Gastroesophageal sphincter (tissue), 4 donors: Measurements from ENCODE around the gene PANK4. TPM values are rescaled to one million over a fixed set of nuclear protein-coding genes. Genes with fewer than 3 reads are reported as not detected.

Experiments used
- ATAC-seq: fragments of 150-250 bp; one replicate; pipeline ENCODE4 v1.9.1; 2016; ENCODE audit warnings: mild to moderate bottlenecking, moderate library complexity
- H3K27ac ChIP-seq, 4 donors: fragments of 200-600 bp; sonication (generic) in 3 of 4; 1 replicate in 3 of 4; 2 replicates in 1 of 4; pipeline ENCODE4 v1.5.1; 2016 to 2019
- H3K27me3 ChIP-seq: fragments of 200-600 bp; sonication (generic); one replicate; pipeline ENCODE4 v1.5.1; 2019
- H3K36me3 ChIP-seq, 2 donors: fragments of 200-600 bp; sonication (generic); one replicate each; pipeline ENCODE4 v1.5.1; 2019; ENCODE audit warnings: control low read depth in 1 of 2
- H3K4me1 ChIP-seq, 3 donors: fragments of 200-600 bp; sonication (generic); 1 replicate in 2 of 3; 2 replicates in 1 of 3; pipeline ENCODE4 v1.5.1; 2016 to 2019; ENCODE audit warnings: control low read depth in 2 of 3
- H3K4me3 ChIP-seq, 2 donors: fragments of 200-600 bp; sonication (generic); one replicate each; pipeline ENCODE4 v1.5.1; 2019; ENCODE audit warnings: mild to moderate bottlenecking in 1 of 2, moderate library complexity in 1 of 2
- H3K9me3 ChIP-seq, 3 donors: fragments of 200-600 bp; sonication (generic); one replicate each; pipeline ENCODE4 v1.5.1; 2017 to 2019; ENCODE audit warnings: control low read depth in 2 of 3
- EP300 ChIP-seq: sonication (generic); formaldehyde crosslinking; IDR thresholded peaks from one replicate; pipeline ENCODE4 v1.6.1; 2017; ENCODE audit warnings: antibody characterized with exemption, mild to moderate bottlenecking
- POLR2A ChIP-seq, 2 donors: fragments of 450-650 bp; IDR thresholded peaks; one replicate each; pipeline ENCODE4 v1.6.1; 2017; ENCODE audit warnings: antibody characterized with exemption in 2 of 2, mild to moderate bottlenecking in 2 of 2, moderate library complexity in 1 of 2
- POLR2AphosphoS5 ChIP-seq: sonication (generic); formaldehyde crosslinking; IDR thresholded peaks from one replicate; pipeline ENCODE4 v1.6.1; 2017; ENCODE audit warnings: antibody characterized with exemption
- WGBS, 2 donors: methylation state at CpG; one replicate each; pipeline ENCODE4 v1.1.5; 2018; ENCODE audit warnings: low coverage in 1 of 2; 5-methylcytosine and 5-hydroxymethylcytosine counted together
- total RNA-seq, 4 donors: library from RNA; depleted of rRNA; stranded (reverse); fragments of >200 nt; gene quantifications; one replicate each; pipeline ENCODE4 v1.1.0, GENCODE V29; 2016
- TF ChIP-seq, protein P1 (sequence below), 4 experiments: fragments of 200-600 bp in 2 of 4; fragments of 450-650 bp in 2 of 4; sonication (generic) in 1 of 4; IDR thresholded peaks; one replicate each; pipeline ENCODE4 v1.5.1; 2017 to 2019; ENCODE audit warnings: antibody characterized with exemption in 4 of 4, mild to moderate bottlenecking in 2 of 4, moderate library complexity in 2 of 4

PANK4 gene
- total RNA-seq, 4 donors from 2014 or later, result 32.6 to 46.8 (median 34.0) TPM

DNA sequence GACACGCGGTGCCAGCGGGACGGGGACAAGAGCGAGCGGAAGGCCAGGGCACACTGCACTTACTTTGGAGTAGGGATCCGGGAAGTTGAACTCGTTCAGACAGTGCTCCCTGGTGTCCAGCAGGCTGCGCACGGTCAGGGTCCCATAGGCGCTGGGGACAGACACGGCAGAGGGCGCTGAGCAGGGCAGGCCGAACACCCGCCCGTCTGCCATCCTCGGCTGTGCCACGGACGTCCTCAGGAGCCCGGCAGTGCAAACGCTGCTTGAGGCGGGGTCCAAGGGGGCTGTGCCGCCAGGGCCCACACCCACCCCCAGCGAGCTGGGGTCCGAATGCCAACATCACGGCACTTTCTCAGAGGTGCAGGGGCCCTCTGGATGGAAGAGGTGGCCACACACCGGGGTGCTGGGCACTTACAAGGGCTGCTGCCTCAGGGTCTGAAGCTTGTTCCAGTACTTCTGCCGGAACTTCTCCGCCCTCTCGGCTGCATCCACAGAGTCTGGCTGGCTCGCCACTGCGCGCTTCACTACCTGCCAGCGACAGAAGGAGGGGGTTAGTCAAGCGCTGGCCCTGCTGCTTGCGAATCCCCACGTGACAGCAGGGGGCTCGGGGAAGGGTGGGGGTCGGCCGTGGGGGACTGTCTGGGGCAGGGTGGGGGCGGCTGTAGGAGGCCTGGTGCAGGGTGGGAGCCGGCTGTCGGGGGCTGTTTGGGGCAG lies 12.3 kb downstream of the PANK4 start:
- Histone ChIP-seq H3K4me1 (no peaks in the 10 kb centered on the region), H3K27me3 (no peaks in the 10 kb centered on the region), H3K36me3 (peaks cover 0 to 100% of the 10 kb centered on the region in 2 donors), H3K4me3 (no peak overlapping the region), H3K9me3 (no peaks in the 10 kb centered on the region), H3K27ac (no peak overlapping the region)
- 90 to 100% methylated on average over 3 to 4 of the region's 43 CpGs for WGBS, 2 donors
- no peak for ATAC-seq
- no peak for TF ChIP-seq POLR2AphosphoS5
- TF ChIP-seq EP300, result no peak
- TF ChIP-seq POLR2A (IDR thresholded peaks at IDR 0.05), result no peak
- TF ChIP-seq, protein P1, sequence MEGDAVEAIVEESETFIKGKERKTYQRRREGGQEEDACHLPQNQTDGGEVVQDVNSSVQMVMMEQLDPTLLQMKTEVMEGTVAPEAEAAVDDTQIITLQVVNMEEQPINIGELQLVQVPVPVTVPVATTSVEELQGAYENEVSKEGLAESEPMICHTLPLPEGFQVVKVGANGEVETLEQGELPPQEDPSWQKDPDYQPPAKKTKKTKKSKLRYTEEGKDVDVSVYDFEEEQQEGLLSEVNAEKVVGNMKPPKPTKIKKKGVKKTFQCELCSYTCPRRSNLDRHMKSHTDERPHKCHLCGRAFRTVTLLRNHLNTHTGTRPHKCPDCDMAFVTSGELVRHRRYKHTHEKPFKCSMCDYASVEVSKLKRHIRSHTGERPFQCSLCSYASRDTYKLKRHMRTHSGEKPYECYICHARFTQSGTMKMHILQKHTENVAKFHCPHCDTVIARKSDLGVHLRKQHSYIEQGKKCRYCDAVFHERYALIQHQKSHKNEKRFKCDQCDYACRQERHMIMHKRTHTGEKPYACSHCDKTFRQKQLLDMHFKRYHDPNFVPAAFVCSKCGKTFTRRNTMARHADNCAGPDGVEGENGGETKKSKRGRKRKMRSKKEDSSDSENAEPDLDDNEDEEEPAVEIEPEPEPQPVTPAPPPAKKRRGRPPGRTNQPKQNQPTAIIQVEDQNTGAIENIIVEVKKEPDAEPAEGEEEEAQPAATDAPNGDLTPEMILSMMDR (IDR thresholded peaks at IDR 0.05), result no peak

DNA sequence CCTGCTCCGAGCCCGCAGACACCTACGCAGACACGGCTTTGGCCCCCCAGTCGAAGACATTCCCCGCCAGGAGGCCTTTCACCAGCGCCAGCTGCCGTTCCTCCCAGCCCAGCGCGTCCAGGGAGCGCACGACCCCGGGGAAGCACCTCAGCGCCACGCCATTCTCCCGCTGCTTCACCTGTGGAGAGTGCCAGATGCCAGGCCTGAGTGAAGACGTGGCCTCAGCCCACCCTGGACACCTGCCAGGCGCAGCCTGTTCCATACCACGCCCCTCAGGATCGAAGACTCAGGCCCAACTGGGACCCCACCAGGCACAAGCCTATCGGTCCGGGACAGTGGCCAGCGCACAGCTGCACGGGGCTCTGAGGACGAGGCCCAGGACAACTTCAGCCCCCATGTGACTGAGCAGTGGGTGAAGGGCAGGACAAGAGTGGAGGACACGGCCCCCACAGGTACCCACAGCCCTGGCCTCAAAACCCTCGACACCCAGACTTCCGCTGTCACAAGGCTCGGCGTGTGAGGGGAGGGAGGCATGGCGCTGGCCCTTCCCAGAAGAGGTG lies 13.5 kb downstream of the PANK4 start:
- WGBS, 2 donors, result no CpG with 5 or more reads among the region's 31 CpGs
- Histone ChIP-seq H3K9me3 (no peaks in the 10 kb centered on the region), H3K27ac (no peak overlapping the region), H3K4me1 (no peaks in the 10 kb centered on the region), H3K36me3 (peaks cover 0 to 100% of the 10 kb centered on the region in 2 donors), H3K27me3 (no peaks in the 10 kb centered on the region), H3K4me3 (no peak overlapping the region)
- TF ChIP-seq EP300, result no peak
- no peak for TF ChIP-seq POLR2A (IDR thresholded peaks at IDR 0.05)
- no peak for TF ChIP-seq POLR2AphosphoS5
- TF ChIP-seq, protein P1 (IDR thresholded peaks at IDR 0.05), result no peak
- ATAC-seq, result no peak

DNA sequence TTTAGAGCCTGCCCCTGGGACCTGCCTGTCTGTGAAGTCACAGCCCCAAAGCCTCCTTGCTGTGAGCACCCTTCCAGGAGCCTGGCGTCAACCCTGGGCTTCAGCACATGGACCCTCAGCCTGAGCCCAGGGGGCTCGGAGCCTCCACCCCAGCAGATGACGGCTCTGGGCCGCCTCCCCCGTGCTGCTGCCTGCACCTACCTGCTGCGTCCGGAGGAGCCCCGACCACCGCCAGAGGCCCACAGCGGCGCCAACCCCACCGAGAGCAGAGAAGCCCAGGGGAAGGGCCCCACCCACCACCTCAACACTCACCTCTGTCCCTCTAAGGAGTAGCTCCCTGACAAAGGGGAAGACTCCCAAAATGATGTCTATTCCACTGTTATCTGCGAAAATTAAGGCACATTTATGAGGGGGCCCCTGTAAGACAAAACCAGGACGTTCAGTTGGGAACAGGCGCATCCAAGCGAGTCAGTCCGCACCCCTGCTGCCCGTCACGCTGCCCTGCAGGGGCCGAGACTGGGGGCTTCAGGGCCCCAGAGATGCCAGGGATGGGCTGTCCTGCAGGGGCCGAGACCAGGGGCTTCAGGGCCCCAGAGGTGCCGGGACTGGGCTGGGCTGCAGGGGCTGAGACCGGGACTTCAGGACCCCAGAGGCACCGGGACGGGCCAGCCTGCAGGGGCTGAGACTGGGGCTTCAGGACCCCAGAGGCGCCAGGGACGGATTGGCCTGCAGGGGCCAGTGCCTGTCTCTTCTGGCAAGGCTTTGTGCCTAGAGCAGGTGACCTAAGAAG lies 15.8 kb downstream of the PANK4 start:
- no peak for ATAC-seq
- WGBS, 2 donors, result 96 to 100% methylated on average over 1 to 8 of the region's 27 CpGs
- no peak for TF ChIP-seq POLR2AphosphoS5
- TF ChIP-seq, protein P1 (IDR thresholded peaks at IDR 0.05), result no peak
- no peak for TF ChIP-seq POLR2A (IDR thresholded peaks at IDR 0.05)
- TF ChIP-seq EP300, result no peak
- no peak overlapping the region for H3K27ac ChIP-seq
- H3K4me1 ChIP-seq, result peaks cover 0 to 10% (median 0%) of the 10 kb centered on the region in 3 donors
- H3K27me3 ChIP-seq, result peaks cover 6% of the 10 kb centered on the region
- no peak overlapping the region for H3K4me3 ChIP-seq
- no peaks in the 10 kb centered on the region for H3K9me3 ChIP-seq
- peaks cover 0 to 83% of the 10 kb centered on the region in 2 donors for H3K36me3 ChIP-seq

DNA sequence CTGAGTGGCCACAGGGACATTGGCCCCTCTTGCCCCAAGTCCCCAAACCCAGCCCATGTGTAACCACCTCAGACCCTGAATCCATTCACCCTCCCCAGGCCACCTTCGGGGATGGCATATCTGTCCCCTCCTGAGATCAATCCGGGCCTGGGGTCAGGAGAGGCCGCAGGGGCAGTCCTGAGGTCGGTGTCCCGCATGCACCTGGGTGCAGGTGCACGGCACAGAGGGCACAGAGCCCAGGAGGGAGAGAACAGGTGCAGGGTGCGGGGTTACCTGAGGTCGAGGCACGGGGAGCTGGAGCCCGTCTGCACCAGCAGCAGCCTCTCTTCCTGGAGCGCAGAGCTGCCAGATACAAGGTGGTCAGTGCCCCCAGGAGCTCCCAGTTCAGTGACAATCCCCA lies 16.8 kb downstream of the PANK4 start:
- Histone ChIP-seq H3K4me1 (peaks cover 0 to 19% (median 0%) of the 10 kb centered on the region in 3 donors), H3K36me3 (peaks cover 0 to 73% of the 10 kb centered on the region in 2 donors), H3K27ac (no peak overlapping the region), H3K9me3 (no peaks in the 10 kb centered on the region), H3K4me3 (no peak overlapping the region), H3K27me3 (peaks cover 16% of the 10 kb centered on the region)
- no CpG with 5 or more reads among the region's 11 CpGs for WGBS, 2 donors
- TF ChIP-seq EP300 (no peak), POLR2A (IDR thresholded peaks at IDR 0.05) (no peak), POLR2AphosphoS5 (no peak)
- TF ChIP-seq, protein P1 (IDR thresholded peaks at IDR 0.05), result no peak
- no peak for ATAC-seq
